Right lobe of liver (tissue), 6 donors: ENCODE data around the gene GLIPR2. TPM values are rescaled to one million over a fixed set of nuclear protein-coding genes. Genes with fewer than 3 reads are reported as not detected.
A peak's percentile ranks its signal among the peaks of the same experiment; 100 is the strongest.
"Not testable (repeated sequence)": the region's sequence is repeated elsewhere in the genome, so short reads cannot be mapped to it uniquely, and the experiment has no call there.

ENCODE experiments used
- ATAC-seq, 4 donors: fragments of 200-7000 bp; cut with Tn5 transposase; one replicate each; pipeline ENCODE4 v1.9.1; 2020; ENCODE audit warnings: mild to moderate bottlenecking in 4 of 4, moderate library complexity in 4 of 4
- DNase-seq, 3 donors: peaks; one replicate each; pipeline ENCODE4 v3.0.0-alpha.2; 2020
- H3K27ac ChIP-seq, 3 donors: fragments of 200-600 bp; one replicate each; pipeline ENCODE4 v1.8.0; 2022
- H3K27me3 ChIP-seq, 2 donors: fragments of 200-600 bp; one replicate each; pipeline ENCODE4 v1.8.0; 2022
- H3K36me3 ChIP-seq, 4 donors: fragments of 200-600 bp; sonication (generic) in 1 of 4; one replicate each; pipeline versions ENCODE4 v1.5.1 to v1.8.0; 2017 to 2022; ENCODE audit warnings: control low read depth in 1 of 4
- H3K4me1 ChIP-seq, 4 donors: fragments of 200-600 bp; sonication (generic) in 1 of 4; one replicate each; pipeline versions ENCODE4 v1.5.1 to v1.8.0; 2017 to 2022; ENCODE audit warnings: control low read depth in 1 of 4
- H3K4me3 ChIP-seq, 3 donors: fragments of 200-600 bp; one replicate each; pipeline ENCODE4 v1.8.0; 2022
- H3K9me3 ChIP-seq, 4 donors: fragments of 200-600 bp; sonication (generic) in 1 of 4; one replicate each; pipeline versions ENCODE4 v1.5.1 to v1.8.0; 2017 to 2022; ENCODE audit warnings: control low read depth in 1 of 4
- POLR2A ChIP-seq: fragments of 450-650 bp; IDR thresholded peaks from one replicate; pipeline ENCODE4 v1.6.1; 2017; ENCODE audit warnings: antibody characterized with exemption, mild to moderate bottlenecking
- WGBS: methylation state at CpG from one replicate; pipeline ENCODE4 v1.1.6; 2018; ENCODE audit warnings: low coverage, low lambda C conversion rate; ENCODE audit not compliant: insufficient coverage; ENCODE audit errors: missing lambda C conversion rate; 5-methylcytosine and 5-hydroxymethylcytosine counted together
- intact Hi-C, 2 donors: fragments of 100-400 bp; cut with DNase I; formaldehyde crosslinking; loops; one replicate each; pipeline versions ENCODE4 v1.11.2 to v1.14.1; 2022
- total RNA-seq, 6 experiments: library from RNA; depleted of rRNA in 2 of 6; stranded (reverse); fragments of >200 nt in 2 of 6; fragmentation: NEBNext Ultra II Directional in 3 of 6; extraction: Animal tissue kit (Norgen Biotek cat#: 25700) in 3 of 6; gene quantifications; one replicate each; pipeline versions ENCODE4 v1.1.0 to v1.2.4, GENCODE V29; 2016 to 2023
- TF ChIP-seq, protein P1 (sequence below), 4 donors: fragments of 200-600 bp in 3 of 4; fragments of 450-650 bp in 1 of 4; IDR thresholded peaks; one replicate each; pipeline versions ENCODE4 v1.5.1 to v1.8.0; 2016 to 2022; ENCODE audit warnings: antibody characterized with exemption in 4 of 4, mild to moderate bottlenecking in 2 of 4
- donor health status: DM: no; HTN: yes; CAD: no.
- donor health status: DM: no; HTN: no; CAD: no.
- donor health status: DM: no; HTN: no; CAD: no.
- donor health status: DM: no; HTN: yes; CAD: no.
- donor health status: DM: no; HTN: yes; CAD: no.

GLIPR2 gene
- total RNA-seq, 6 experiments from 2014 or later = 1.2 to 3.9 (median 2.5) TPM

DNA sequence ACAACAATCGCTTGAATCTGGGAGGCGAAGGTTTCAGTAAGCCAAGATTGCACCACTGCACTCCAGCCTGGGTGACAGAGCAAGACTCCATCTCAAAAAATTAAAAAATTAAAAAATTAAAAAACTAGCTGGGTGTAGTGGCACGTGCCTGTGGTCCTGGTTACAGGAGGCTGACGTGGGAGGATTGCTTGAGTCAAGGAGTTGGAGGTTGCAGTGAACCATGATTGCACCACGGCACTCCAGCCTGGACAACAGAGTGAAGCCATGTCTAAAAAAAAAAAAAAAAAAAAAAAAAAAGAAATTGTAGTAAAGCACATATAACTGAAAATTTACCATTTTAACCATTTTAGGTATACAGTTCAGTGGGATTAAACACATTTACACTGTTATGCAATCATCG is 19.6 kb downstream of the GLIPR2 start:
- Histone ChIP-seq H3K4me3 (no peak overlapping the region), H3K27me3 (no peaks in the 10 kb centered on the region), H3K36me3 (no peaks in the 10 kb centered on the region), H3K9me3 (no peaks in the 10 kb centered on the region), H3K4me1 (no peaks in the 10 kb centered on the region), H3K27ac (no peak overlapping the region)
- DNase-seq (no peak), ATAC-seq (no peak)
- intact Hi-C loops = no loop called here
- no peak for TF ChIP-seq POLR2A
- TF ChIP-seq, protein P1, sequence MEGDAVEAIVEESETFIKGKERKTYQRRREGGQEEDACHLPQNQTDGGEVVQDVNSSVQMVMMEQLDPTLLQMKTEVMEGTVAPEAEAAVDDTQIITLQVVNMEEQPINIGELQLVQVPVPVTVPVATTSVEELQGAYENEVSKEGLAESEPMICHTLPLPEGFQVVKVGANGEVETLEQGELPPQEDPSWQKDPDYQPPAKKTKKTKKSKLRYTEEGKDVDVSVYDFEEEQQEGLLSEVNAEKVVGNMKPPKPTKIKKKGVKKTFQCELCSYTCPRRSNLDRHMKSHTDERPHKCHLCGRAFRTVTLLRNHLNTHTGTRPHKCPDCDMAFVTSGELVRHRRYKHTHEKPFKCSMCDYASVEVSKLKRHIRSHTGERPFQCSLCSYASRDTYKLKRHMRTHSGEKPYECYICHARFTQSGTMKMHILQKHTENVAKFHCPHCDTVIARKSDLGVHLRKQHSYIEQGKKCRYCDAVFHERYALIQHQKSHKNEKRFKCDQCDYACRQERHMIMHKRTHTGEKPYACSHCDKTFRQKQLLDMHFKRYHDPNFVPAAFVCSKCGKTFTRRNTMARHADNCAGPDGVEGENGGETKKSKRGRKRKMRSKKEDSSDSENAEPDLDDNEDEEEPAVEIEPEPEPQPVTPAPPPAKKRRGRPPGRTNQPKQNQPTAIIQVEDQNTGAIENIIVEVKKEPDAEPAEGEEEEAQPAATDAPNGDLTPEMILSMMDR (IDR thresholded peaks at IDR 0.05) = no peak
- WGBS = 95% methylated on average over 4 of the region's 6 CpGs

GRCh38 chr9:36158122-36158521 is 21.6 kb downstream of the GLIPR2 start:
- Histone ChIP-seq H3K4me3 (no peak overlapping the region), H3K9me3 (no peaks in the 10 kb centered on the region), H3K27ac (no peak overlapping the region), H3K36me3 (no peaks in the 10 kb centered on the region), H3K4me1 (no peaks in the 10 kb centered on the region), H3K27me3 (no peaks in the 10 kb centered on the region)
- DNase-seq = no peak
- TF ChIP-seq POLR2A = no peak
- TF ChIP-seq, protein P1 (IDR thresholded peaks at IDR 0.05) = no peak
- peak in 1 of 4 donors; percentile 16 for ATAC-seq
- intact Hi-C loops = no loop called here
- 58% methylated on average over 1 of the region's 2 CpGs for WGBS

DNA sequence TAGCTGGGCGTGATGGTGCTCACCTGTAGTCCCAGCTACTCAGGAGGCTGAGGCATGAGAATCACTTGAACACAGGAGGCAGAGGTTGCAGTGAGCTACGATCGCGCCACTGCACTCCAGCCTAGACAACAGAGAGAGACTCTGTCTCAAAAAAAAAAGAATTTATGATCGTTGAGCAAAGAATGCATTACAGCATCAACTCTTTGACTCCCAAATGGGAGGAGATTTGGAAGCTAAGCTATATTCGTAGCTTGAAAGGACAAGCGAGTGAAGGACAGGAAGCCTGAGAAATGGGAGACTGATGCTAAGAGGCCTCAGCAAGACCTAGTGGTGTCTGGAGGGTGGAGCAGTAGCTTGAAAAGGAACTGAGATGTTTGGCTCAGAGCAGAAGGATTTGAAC is 22.4 kb downstream of the GLIPR2 start:
- H3K9me3 ChIP-seq = no peaks in the 10 kb centered on the region
- H3K27me3 ChIP-seq = no peaks in the 10 kb centered on the region
- DNase-seq = no peak
- no peak for ATAC-seq
- H3K36me3 ChIP-seq = no peaks in the 10 kb centered on the region
- WGBS = 71% methylated on average over 7 of the region's 7 CpGs
- H3K27ac ChIP-seq = no peak overlapping the region
- intact Hi-C loops = no loop called here
- TF ChIP-seq, protein P1 (IDR thresholded peaks at IDR 0.05) = no peak
- TF ChIP-seq POLR2A = no peak
- no peaks in the 10 kb centered on the region for H3K4me1 ChIP-seq
- no peak overlapping the region for H3K4me3 ChIP-seq

DNA sequence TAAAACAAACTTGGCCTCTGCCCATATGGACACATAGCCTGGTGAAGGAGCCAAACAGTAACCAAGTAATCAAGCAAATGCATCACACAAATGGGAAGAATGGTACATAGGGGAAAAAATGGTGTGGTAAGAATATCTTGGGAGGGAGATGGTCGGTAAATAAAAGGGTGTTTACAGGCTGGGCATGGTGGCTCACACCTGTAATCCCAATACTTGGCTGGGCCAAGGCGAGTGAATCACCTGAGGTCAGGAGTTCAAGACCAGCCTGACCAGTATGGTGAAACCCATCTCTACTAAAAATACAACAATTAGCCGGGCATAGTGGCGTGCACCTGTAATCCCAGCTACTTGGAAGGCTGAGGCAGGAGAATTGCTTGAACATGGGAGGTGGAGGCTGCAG is 23.0 kb downstream of the GLIPR2 start:
- not testable (repeated sequence) for ATAC-seq

GRCh38 chr9:36160126-36160525 is 23.6 kb downstream of the GLIPR2 start:
- H3K27ac ChIP-seq, DNase-seq, ATAC-seq, intact Hi-C loops, H3K4me3 ChIP-seq, H3K36me3 ChIP-seq, H3K9me3 ChIP-seq, H3K27me3 ChIP-seq, H3K4me1 ChIP-seq: not testable (repeated sequence)
- WGBS = 80% methylated on average over 8 of the region's 11 CpGs

More for the DNA sequence above, 23.0 kb downstream of the GLIPR2 start:
- intact Hi-C loops, H3K36me3 ChIP-seq, H3K27ac ChIP-seq, DNase-seq, H3K27me3 ChIP-seq, H3K4me1 ChIP-seq, H3K4me3 ChIP-seq, H3K9me3 ChIP-seq: not testable (repeated sequence)
- WGBS = 95% methylated on average over 2 of the region's 4 CpGs

DNA sequence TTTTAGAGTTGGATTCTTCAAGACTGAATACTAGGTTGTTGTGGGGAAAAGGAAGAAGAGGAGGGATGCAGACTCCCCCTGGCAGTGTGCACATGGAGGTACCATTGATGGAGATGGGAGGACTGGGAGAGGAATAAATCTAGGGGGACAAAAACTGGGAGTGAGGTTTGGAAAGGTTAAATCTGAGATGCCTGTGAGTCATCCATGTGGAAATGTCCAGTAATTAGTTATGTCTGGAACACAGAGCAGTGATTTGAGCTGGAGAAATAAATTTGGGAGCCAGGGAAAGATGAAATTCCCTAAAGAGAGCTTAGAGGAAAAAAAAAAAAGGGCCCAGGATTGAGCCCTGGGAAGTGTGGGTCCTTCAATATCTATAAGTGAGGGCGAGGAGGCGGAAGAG is 24.7 kb downstream of the GLIPR2 start:
- intact Hi-C loops = no loop called here
- Histone ChIP-seq H3K4me1 (no peaks in the 10 kb centered on the region), H3K4me3 (no peak overlapping the region), H3K9me3 (no peaks in the 10 kb centered on the region), H3K27me3 (no peaks in the 10 kb centered on the region), H3K36me3 (no peaks in the 10 kb centered on the region), H3K27ac (no peak overlapping the region)
- no peak for TF ChIP-seq POLR2A
- TF ChIP-seq, protein P1 (IDR thresholded peaks at IDR 0.05) = no peak
- no peak for DNase-seq
- 82% methylated on average over 2 of the region's 2 CpGs for WGBS
- no peak for ATAC-seq
